HepG2 (cell line): Measurements from ENCODE around the gene HIGD1A. TPM values are rescaled to one million over a fixed set of nuclear protein-coding genes. Genes with fewer than 3 reads are reported as not detected.

ENCODE experiments used
- CC2D1A ChIP-seq: sonication (generic); formaldehyde crosslinking; IDR thresholded peaks from 2 replicates; pipeline ENCODE4 v1.8.1; 2023; ENCODE audit warnings: mild to moderate bottlenecking, missing genetic modification reagents
- CENPX ChIP-seq: sonication (generic); formaldehyde crosslinking; IDR thresholded peaks from 2 replicates; pipeline ENCODE4 v1.9.0; 2021; ENCODE audit warnings: mild to moderate bottlenecking, missing genetic modification reagents, moderate library complexity
- ELF3 ChIP-seq: IDR thresholded peaks from 2 replicates; pipeline ENCODE4 v1.6.1; 2016; ENCODE audit warnings: missing genetic modification reagents, missing compliant biosample characterization
- ETV6 ChIP-seq: sonication (generic); formaldehyde crosslinking; conservative IDR thresholded peaks from 2 replicates; pipeline ENCODE4 v1.4.0; 2020; ENCODE audit warnings: missing genetic modification reagents
- MYNN ChIP-seq: sonication (generic); formaldehyde crosslinking; IDR thresholded peaks from 2 replicates; pipeline ENCODE4 v1.4.0; 2020; ENCODE audit warnings: mild to moderate bottlenecking, low read depth, missing genetic modification reagents
- NFKBIZ ChIP-seq: IDR thresholded peaks from 2 replicates; pipeline ENCODE4 v1.6.1; 2018; ENCODE audit warnings: missing genetic modification reagents, missing compliant biosample characterization
- RBAK ChIP-seq: sonication (generic); formaldehyde crosslinking; IDR thresholded peaks from 2 replicates; pipeline ENCODE4 v1.5.1; 2020; ENCODE audit warnings: mild to moderate bottlenecking, missing genetic modification reagents
- RFX5 ChIP-seq: IDR thresholded peaks from 2 replicates; pipeline ENCODE4 v1.6.1; 2011; ENCODE audit warnings: low read depth, low read length, improper control_type of control experiment
- SALL1 ChIP-seq: sonication (generic); formaldehyde crosslinking; IDR thresholded peaks from 2 replicates; pipeline ENCODE4 v1.8.0; 2022; ENCODE audit warnings: mild to moderate bottlenecking, missing genetic modification reagents
- SRF ChIP-seq: IDR thresholded peaks from 2 replicates; pipeline ENCODE4 v1.6.1; 2011; ENCODE audit warnings: mild to moderate bottlenecking, low read depth, low read length, moderate library complexity
- ZBTB38 ChIP-seq: sonication (generic); formaldehyde crosslinking; IDR thresholded peaks from 2 replicates; pipeline ENCODE4 v1.5.1; 2020; ENCODE audit warnings: mild to moderate bottlenecking, missing genetic modification reagents
- ZNF160 ChIP-seq: sonication (generic); formaldehyde crosslinking; IDR thresholded peaks from 2 replicates; pipeline ENCODE4 v1.8.0; 2022; ENCODE audit warnings: mild to moderate bottlenecking, inconsistent platforms, missing genetic modification reagents
- ZNF282 ChIP-seq: fragments of 450-650 bp; IDR thresholded peaks from 2 replicates; pipeline ENCODE4 v1.6.1; 2018; ENCODE audit not compliant: partially characterized antibody
- ZNF616 ChIP-seq: sonication (generic); formaldehyde crosslinking; IDR thresholded peaks from 2 replicates; pipeline ENCODE4 v1.5.0; 2020; ENCODE audit warnings: low read depth, mild to moderate bottlenecking, missing genetic modification reagents
- ZNF75D ChIP-seq: sonication (generic); formaldehyde crosslinking; IDR thresholded peaks from 2 replicates; pipeline ENCODE4 v1.8.1; 2023; ENCODE audit warnings: missing genetic modification reagents, mild to moderate bottlenecking, borderline replicate concordance
- polyA plus RNA-seq, 8 experiments: library from polyadenylated mRNA; depleted of rRNA in 3 of 8; stranded (reverse) in 7 of 8; unstranded in 1 of 8; fragments of >200 nt; fragmentation: Illumina TruSeq in 4 of 8; extraction: Trizol in 4 of 8; gene quantifications; 2 replicates each; pipeline versions ENCODE4 v1.2.1 to v1.2.3, GENCODE V29; 2011 to 2016; ENCODE audit warnings: low read depth in 4 of 8, missing spikeins in 1 of 8, mixed read lengths in 1 of 8; ENCODE audit not compliant: insufficient read depth in 1 of 8
- total RNA-seq, 5 experiments: library from RNA; depleted of rRNA; stranded (reverse); fragments of >200 nt; fragmentation: Illumina TruSeq; extraction: Trizol; gene quantifications; 2 replicates each; pipeline ENCODE4 v1.2.3, GENCODE V29; 2016; ENCODE audit warnings: low read depth in 1 of 5
- TF ChIP-seq, protein P1 (sequence below): sonication (generic); formaldehyde crosslinking; IDR thresholded peaks from 2 replicates; pipeline ENCODE4 v1.5.0; 2020; ENCODE audit warnings: mild to moderate bottlenecking, missing genetic modification reagents, borderline replicate concordance
- TF ChIP-seq, protein P2 (sequence below): sonication (generic); formaldehyde crosslinking; IDR thresholded peaks from 2 replicates; pipeline ENCODE4 v1.5.0; 2020; ENCODE audit warnings: mild to moderate bottlenecking, low read depth, missing genetic modification reagents, borderline replicate concordance
- TF ChIP-seq, protein P3 (sequence below): sonication (generic); formaldehyde crosslinking; IDR thresholded peaks from 2 replicates; pipeline ENCODE4 v1.4.0; 2020; ENCODE audit warnings: missing genetic modification reagents
- TF ChIP-seq, protein P4 (sequence below): sonication (generic); formaldehyde crosslinking; IDR thresholded peaks from 2 replicates; pipeline ENCODE4 v1.5.0; 2020; ENCODE audit warnings: mild to moderate bottlenecking, missing genetic modification reagents, moderate library complexity

HIGD1A gene
- total and polyA plus RNA-seq, 2 of the 13 experiments (the other 11 are each of a cell fraction or from before 2014, with no cell fraction given), result 222 to 253 TPM

DNA sequence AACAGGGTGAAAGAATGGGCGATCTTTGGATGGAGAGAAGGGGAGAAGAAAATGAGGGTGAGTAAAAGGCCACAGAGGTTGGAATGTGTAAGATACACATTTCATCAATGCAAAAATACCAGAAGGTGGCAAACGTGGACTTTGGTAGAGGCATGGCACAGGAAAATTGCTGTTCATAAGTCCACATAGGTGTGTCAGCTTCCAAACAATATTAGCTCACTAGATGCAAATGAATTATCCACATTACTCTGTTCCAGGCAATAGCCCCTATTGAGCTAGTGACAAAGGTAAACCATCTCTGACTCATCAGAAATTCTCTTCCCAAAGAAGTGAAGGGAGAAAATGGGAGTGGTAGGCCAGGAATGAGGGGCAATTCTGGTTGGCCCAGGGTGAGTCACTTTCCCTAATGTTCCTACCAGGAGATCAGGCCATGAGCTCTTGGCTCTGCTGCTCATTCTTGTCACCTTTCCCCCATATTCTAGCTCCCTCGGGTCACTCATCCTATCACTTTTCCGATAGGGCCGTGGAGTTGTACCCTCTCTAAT, 24.9 kb upstream of the HIGD1A start (continued):
- TF ChIP-seq, protein P1, sequence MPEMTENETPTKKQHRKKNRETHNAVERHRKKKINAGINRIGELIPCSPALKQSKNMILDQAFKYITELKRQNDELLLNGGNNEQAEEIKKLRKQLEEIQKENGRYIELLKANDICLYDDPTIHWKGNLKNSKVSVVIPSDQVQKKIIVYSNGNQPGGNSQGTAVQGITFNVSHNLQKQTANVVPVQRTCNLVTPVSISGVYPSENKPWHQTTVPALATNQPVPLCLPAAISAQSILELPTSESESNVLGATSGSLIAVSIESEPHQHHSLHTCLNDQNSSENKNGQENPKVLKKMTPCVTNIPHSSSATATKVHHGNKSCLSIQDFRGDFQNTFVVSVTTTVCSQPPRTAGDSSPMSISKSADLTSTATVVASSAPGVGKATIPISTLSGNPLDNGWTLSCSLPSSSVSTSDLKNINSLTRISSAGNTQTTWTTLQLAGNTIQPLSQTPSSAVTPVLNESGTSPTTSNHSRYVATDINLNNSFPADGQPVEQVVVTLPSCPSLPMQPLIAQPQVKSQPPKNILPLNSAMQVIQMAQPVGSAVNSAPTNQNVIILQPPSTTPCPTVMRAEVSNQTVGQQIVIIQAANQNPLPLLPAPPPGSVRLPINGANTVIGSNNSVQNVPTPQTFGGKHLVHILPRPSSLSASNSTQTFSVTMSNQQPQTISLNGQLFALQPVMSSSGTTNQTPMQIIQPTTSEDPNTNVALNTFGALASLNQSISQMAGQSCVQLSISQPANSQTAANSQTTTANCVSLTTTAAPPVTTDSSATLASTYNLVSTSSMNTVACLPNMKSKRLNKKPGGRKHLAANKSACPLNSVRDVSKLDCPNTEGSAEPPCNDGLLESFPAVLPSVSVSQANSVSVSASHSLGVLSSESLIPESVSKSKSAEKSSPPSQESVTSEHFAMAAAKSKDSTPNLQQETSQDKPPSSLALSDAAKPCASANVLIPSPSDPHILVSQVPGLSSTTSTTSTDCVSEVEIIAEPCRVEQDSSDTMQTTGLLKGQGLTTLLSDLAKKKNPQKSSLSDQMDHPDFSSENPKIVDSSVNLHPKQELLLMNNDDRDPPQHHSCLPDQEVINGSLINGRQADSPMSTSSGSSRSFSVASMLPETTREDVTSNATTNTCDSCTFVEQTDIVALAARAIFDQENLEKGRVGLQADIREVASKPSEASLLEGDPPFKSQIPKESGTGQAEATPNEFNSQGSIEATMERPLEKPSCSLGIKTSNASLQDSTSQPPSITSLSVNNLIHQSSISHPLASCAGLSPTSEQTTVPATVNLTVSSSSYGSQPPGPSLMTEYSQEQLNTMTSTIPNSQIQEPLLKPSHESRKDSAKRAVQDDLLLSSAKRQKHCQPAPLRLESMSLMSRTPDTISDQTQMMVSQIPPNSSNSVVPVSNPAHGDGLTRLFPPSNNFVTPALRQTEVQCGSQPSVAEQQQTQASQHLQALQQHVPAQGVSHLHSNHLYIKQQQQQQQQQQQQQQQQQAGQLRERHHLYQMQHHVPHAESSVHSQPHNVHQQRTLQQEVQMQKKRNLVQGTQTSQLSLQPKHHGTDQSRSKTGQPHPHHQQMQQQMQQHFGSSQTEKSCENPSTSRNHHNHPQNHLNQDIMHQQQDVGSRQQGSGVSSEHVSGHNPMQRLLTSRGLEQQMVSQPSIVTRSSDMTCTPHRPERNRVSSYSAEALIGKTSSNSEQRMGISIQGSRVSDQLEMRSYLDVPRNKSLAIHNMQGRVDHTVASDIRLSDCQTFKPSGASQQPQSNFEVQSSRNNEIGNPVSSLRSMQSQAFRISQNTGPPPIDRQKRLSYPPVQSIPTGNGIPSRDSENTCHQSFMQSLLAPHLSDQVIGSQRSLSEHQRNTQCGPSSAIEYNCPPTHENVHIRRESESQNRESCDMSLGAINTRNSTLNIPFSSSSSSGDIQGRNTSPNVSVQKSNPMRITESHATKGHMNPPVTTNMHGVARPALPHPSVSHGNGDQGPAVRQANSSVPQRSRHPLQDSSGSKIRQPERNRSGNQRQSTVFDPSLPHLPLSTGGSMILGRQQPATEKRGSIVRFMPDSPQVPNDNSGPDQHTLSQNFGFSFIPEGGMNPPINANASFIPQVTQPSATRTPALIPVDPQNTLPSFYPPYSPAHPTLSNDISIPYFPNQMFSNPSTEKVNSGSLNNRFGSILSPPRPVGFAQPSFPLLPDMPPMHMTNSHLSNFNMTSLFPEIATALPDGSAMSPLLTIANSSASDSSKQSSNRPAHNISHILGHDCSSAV (CRISPR knock-in tag), result no peak
- TF ChIP-seq, protein P2, sequence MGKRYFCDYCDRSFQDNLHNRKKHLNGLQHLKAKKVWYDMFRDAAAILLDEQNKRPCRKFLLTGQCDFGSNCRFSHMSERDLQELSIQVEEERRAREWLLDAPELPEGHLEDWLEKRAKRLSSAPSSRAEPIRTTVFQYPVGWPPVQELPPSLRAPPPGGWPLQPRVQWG, result no peak
- TF ChIP-seq RFX5 (no peak), ZBTB38 (CRISPR knock-in tag) (no peak), ZNF160 (no peak), RBAK (no peak), NFKBIZ (CRISPR knock-in tag) (peak; percentile 90), SALL1 (peak; percentile 87), CENPX (CRISPR knock-in tag) (no peak), ETV6 (CRISPR knock-in tag) (no peak), ZNF616 (CRISPR knock-in tag) (no peak), SRF (no peak), ZNF282 (no peak), CC2D1A (CRISPR knock-in tag) (no peak), ZNF75D (CRISPR knock-in tag) (no peak), MYNN (CRISPR knock-in tag) (no peak), ELF3 (CRISPR knock-in tag) (peak; percentile 58)
- TF ChIP-seq, protein P3, sequence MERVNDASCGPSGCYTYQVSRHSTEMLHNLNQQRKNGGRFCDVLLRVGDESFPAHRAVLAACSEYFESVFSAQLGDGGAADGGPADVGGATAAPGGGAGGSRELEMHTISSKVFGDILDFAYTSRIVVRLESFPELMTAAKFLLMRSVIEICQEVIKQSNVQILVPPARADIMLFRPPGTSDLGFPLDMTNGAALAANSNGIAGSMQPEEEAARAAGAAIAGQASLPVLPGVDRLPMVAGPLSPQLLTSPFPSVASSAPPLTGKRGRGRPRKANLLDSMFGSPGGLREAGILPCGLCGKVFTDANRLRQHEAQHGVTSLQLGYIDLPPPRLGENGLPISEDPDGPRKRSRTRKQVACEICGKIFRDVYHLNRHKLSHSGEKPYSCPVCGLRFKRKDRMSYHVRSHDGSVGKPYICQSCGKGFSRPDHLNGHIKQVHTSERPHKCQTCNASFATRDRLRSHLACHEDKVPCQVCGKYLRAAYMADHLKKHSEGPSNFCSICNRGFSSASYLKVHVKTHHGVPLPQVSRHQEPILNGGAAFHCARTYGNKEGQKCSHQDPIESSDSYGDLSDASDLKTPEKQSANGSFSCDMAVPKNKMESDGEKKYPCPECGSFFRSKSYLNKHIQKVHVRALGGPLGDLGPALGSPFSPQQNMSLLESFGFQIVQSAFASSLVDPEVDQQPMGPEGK (CRISPR knock-in tag), result peak; percentile 52
- TF ChIP-seq, protein P4, sequence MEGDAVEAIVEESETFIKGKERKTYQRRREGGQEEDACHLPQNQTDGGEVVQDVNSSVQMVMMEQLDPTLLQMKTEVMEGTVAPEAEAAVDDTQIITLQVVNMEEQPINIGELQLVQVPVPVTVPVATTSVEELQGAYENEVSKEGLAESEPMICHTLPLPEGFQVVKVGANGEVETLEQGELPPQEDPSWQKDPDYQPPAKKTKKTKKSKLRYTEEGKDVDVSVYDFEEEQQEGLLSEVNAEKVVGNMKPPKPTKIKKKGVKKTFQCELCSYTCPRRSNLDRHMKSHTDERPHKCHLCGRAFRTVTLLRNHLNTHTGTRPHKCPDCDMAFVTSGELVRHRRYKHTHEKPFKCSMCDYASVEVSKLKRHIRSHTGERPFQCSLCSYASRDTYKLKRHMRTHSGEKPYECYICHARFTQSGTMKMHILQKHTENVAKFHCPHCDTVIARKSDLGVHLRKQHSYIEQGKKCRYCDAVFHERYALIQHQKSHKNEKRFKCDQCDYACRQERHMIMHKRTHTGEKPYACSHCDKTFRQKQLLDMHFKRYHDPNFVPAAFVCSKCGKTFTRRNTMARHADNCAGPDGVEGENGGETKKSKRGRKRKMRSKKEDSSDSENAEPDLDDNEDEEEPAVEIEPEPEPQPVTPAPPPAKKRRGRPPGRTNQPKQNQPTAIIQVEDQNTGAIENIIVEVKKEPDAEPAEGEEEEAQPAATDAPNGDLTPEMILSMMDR (CRISPR knock-in tag), result peak; percentile 30
